HFF-Myc (cell line): ENCODE data around the gene CDC5L.

Experiments used
- DNase-seq: peaks from one replicate; pipeline ENCODE4 v3.0.0-alpha.2; 2011; ENCODE audit warnings: low read depth; ENCODE audit errors: extremely low read depth
- H3K4me3 ChIP-seq: replicated peaks from 2 replicates; pipeline ENCODE4 v1.5.1; 2011; ENCODE audit warnings: low read depth, mild to moderate bottlenecking, control low read depth, low read length
- CTCF ChIP-seq: IDR thresholded peaks from 2 replicates; pipeline ENCODE4 v1.5.1; 2012; ENCODE audit warnings: mild to moderate bottlenecking, low read depth, low read length, control low read depth; ENCODE audit errors: missing control alignments

Gene CDC5L

GRCh38 chr6:44457596-44457995 is 70.1 kb downstream of the CDC5L start:
- H3K4me3 ChIP-seq, result no peak overlapping the region
- no peak for DNase-seq
- no peak for TF ChIP-seq CTCF

DNA sequence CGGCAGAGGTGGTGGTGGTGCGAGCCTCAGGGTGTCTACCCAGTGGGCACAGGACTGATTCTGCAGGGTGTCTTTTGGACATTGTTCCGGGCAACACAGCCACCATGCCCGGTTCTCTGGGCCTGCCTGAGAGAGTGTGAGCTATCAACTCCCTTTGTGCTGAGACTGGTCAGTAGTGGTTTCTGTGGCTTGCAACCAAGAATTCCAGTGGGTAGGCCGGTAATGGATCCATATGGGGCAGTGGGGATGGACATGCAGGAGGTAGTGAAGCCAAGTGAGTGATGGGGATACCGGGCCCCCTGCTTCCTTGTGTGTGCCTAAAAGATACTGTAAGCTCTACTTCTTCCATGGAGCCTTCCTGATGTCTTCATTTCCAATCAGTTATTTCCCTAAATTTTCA is 71.0 kb downstream of the CDC5L start:
- TF ChIP-seq CTCF, result no peak
- H3K4me3 ChIP-seq, result no peak overlapping the region
- no peak for DNase-seq

- no peak for DNase-seq
- no peak for TF ChIP-seq CTCF
- no peak overlapping the region for H3K4me3 ChIP-seq
Measured at GRCh38 chr6:44462335-44462734, 74.8 kb downstream of the CDC5L start.

DNA sequence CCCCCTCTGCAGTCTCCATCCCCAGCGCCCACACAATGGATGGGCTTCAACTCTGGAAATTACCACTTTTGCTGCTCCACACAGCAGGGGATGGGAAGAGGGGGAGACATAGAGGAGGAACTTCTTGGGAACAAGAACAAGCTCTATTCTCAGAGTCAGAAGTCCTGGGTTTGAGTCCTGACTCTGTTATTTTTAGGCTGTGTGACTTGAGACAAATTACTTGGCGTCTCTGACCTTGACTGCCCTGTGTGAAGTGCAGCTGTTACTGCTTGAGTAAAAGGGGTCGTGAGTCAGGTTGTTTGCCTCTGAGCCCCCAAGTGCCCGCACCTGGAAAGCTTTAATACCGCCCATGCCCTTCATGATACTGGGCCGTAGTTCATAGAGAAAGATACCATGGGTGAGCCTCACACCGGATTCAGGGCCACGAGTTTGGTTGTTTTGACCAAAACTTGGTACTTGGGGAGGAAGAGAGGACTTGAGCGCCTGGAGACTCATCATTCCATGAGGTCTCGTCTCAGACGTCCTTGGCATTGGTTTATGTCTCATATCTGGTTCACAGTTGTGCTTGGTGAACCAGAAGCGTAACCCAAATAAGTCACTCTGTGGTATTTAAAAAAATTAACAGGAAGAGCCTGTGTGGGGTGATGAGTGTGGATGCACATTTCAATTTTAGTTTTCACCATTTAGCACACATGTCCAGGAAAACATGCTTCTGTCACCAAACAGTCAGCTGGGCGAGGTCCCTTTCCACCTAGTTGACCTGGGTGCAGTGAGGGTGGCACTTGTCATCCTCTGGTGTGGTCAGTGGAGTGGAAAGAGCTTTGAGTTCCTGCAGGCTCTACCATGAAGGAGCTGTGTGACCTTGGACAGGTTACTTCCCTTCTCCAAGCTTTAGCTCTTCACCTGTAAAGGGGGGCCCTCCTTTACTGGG is 75.6 kb downstream of the CDC5L start:
- no peak overlapping the region for H3K4me3 ChIP-seq
- DNase-seq, result no peak
- TF ChIP-seq CTCF, result no peak

- no peak overlapping the region for H3K4me3 ChIP-seq
- no peak for TF ChIP-seq CTCF
- no peak for DNase-seq
Measured at GRCh38 chr6:44463728-44464450, 76.4 kb downstream of the CDC5L start.

DNA sequence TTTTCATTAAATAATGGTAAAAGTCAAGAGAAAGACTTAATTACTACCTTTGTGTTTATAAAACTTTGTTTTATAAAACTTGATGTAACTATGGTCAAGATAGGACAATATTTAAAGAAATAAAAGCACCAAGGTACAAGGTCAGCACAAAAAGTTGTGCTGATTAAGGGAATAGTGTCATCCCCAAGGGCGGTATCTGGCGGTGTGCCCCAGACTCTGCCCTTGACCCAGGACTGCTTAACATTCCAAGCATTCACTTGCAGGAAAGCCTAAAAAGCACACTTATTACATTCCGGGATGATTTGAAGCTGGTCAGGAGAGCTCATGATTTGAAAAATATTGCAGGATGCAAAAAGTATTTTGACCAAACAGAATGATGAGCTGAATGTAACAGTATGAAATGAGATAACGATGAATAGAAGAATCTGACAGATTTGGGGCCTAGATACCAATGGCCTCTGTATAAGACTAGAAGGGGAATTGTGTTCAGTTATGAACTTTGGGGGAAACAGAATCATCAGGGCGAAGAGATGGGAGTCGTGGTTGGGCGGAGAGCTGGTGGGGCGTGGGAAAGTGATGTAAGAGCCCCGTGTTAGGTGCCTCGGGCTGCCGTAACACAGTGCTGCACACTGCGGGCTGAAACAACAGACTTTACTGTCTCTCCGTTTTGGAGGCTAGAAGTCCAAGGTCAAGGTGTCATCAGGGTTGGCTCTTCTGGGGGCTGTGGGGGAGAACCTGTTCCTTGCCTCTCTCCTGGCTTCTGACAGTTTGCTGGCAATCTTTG is 77.2 kb downstream of the CDC5L start:
- DNase-seq, result no peak
- no peak for TF ChIP-seq CTCF
- H3K4me3 ChIP-seq, result no peak overlapping the region
